ENCODE results near the gene COCH. TPM values are rescaled to one million over a fixed set of nuclear protein-coding genes. Genes with fewer than 3 reads are reported as not detected.

Gene COCH
- total RNA-seq, 1 experiment from 2014 or later = 9.4 TPM

DNA sequence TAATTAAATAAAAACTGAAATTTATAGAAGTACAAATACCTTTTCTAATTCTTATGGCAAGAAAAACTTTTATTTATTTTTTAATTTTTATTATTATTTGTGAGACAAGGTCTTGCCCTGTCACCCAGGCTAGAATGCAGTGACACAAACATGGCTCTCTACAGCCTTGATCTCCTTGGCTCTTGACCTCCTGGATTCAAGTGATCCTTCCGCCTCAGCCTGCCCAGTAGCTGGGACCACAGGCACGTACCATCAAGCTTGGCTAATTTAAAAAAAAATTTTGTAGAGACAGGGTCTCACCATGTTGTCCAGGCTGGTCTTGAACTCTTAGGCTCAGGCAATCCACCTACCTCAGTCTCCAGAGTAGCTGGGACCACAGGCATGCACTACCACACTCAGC is 47.4 kb downstream of the COCH start:
- CTCF ChIA-PET = interaction anchor here (0.6 kb wide), 1 partner anchor 12 kb away, joined by 3 read pairs; no protein-coding TSS in a partner anchor

DNA sequence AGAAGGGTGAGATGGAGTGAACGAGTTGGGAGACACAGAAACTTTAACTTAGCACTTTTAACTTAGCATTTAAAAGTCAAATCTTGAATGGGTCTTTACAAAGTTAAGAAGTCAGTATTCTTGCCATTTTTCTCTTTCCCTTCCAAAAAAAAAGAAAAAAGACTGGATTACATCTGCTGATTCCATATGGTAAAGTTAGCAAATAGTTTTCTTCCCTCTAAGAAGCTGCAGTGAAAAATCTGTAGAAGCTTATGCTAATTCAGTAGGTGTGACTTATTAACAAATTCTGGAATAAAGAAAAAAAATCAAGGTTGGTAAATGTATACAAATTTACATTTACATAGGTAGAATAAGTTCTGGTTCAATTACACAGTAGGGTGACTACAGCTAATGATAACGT is 50.9 kb downstream of the COCH start:
- Mint-ChIP-seq H3K4me3 (no peak overlapping the region), H3K36me3 (no peaks in the 10 kb centered on the region), H3K4me1 (peaks cover 17% of the 10 kb centered on the region), H3K9me3 (no peaks in the 10 kb centered on the region), H3K27ac (no peak overlapping the region), H3K27me3 (ENCODE audit: low read depth) (no peaks in the 10 kb centered on the region)
- CTCF ChIA-PET = interaction anchor here (0.8 kb wide), 1 partner anchor 11 kb away, joined by 3 read pairs; no protein-coding TSS in a partner anchor
- ATAC-seq (no peak), DNase-seq (ENCODE audit: low spot score) (no peak)
- POLR2A ChIA-PET = no interaction called here
- TF ChIP-seq ETV6 (CRISPR knock-in tag; IDR thresholded peaks at IDR 0.05) (no peak), NFE2L1 (CRISPR knock-in tag; IDR thresholded peaks at IDR 0.05) (no peak), ZNF138 (CRISPR knock-in tag; conservative IDR thresholded peaks at IDR 0.05) (no peak)
- TF ChIP-seq, protein P1, sequence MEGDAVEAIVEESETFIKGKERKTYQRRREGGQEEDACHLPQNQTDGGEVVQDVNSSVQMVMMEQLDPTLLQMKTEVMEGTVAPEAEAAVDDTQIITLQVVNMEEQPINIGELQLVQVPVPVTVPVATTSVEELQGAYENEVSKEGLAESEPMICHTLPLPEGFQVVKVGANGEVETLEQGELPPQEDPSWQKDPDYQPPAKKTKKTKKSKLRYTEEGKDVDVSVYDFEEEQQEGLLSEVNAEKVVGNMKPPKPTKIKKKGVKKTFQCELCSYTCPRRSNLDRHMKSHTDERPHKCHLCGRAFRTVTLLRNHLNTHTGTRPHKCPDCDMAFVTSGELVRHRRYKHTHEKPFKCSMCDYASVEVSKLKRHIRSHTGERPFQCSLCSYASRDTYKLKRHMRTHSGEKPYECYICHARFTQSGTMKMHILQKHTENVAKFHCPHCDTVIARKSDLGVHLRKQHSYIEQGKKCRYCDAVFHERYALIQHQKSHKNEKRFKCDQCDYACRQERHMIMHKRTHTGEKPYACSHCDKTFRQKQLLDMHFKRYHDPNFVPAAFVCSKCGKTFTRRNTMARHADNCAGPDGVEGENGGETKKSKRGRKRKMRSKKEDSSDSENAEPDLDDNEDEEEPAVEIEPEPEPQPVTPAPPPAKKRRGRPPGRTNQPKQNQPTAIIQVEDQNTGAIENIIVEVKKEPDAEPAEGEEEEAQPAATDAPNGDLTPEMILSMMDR (IDR thresholded peaks at IDR 0.05) = no peak
- TF ChIP-seq, protein P2, sequence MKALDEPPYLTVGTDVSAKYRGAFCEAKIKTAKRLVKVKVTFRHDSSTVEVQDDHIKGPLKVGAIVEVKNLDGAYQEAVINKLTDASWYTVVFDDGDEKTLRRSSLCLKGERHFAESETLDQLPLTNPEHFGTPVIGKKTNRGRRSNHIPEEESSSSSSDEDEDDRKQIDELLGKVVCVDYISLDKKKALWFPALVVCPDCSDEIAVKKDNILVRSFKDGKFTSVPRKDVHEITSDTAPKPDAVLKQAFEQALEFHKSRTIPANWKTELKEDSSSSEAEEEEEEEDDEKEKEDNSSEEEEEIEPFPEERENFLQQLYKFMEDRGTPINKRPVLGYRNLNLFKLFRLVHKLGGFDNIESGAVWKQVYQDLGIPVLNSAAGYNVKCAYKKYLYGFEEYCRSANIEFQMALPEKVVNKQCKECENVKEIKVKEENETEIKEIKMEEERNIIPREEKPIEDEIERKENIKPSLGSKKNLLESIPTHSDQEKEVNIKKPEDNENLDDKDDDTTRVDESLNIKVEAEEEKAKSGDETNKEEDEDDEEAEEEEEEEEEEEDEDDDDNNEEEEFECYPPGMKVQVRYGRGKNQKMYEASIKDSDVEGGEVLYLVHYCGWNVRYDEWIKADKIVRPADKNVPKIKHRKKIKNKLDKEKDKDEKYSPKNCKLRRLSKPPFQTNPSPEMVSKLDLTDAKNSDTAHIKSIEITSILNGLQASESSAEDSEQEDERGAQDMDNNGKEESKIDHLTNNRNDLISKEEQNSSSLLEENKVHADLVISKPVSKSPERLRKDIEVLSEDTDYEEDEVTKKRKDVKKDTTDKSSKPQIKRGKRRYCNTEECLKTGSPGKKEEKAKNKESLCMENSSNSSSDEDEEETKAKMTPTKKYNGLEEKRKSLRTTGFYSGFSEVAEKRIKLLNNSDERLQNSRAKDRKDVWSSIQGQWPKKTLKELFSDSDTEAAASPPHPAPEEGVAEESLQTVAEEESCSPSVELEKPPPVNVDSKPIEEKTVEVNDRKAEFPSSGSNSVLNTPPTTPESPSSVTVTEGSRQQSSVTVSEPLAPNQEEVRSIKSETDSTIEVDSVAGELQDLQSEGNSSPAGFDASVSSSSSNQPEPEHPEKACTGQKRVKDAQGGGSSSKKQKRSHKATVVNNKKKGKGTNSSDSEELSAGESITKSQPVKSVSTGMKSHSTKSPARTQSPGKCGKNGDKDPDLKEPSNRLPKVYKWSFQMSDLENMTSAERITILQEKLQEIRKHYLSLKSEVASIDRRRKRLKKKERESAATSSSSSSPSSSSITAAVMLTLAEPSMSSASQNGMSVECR (CRISPR knock-in tag; IDR thresholded peaks at IDR 0.05; ENCODE audit: borderline replicate concordance) = no peak
- TF ChIP-seq, protein P3, sequence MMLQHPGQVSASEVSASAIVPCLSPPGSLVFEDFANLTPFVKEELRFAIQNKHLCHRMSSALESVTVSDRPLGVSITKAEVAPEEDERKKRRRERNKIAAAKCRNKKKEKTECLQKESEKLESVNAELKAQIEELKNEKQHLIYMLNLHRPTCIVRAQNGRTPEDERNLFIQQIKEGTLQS (CRISPR knock-in tag; conservative IDR thresholded peaks at IDR 0.05) = no peak

More for the DNA sequence above, 47.4 kb downstream of the COCH start:
- Mint-ChIP-seq H3K27ac (no peak overlapping the region), H3K36me3 (peaks cover 4% of the 10 kb centered on the region), H3K9me3 (no peaks in the 10 kb centered on the region), H3K4me3 (no peak overlapping the region), H3K27me3 (ENCODE audit: low read depth) (no peaks in the 10 kb centered on the region), H3K4me1 (peaks cover 17% of the 10 kb centered on the region)
- DNase-seq (ENCODE audit: low spot score) (no peak), ATAC-seq (no peak)
- POLR2A ChIA-PET = no interaction called here
- TF ChIP-seq IRF2 (CRISPR knock-in tag; IDR thresholded peaks at IDR 0.05; ENCODE audit: borderline replicate concordance, low read depth) = no peak
- no peak for TF ChIP-seq NR2C2 (CRISPR knock-in tag; IDR thresholded peaks at IDR 0.05)
- TF ChIP-seq, protein P4, sequence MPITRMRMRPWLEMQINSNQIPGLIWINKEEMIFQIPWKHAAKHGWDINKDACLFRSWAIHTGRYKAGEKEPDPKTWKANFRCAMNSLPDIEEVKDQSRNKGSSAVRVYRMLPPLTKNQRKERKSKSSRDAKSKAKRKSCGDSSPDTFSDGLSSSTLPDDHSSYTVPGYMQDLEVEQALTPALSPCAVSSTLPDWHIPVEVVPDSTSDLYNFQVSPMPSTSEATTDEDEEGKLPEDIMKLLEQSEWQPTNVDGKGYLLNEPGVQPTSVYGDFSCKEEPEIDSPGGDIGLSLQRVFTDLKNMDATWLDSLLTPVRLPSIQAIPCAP (CRISPR knock-in tag; IDR thresholded peaks at IDR 0.05) = no peak
- TF ChIP-seq, protein P1 (IDR thresholded peaks at IDR 0.05) = no peak
- TF ChIP-seq SMAD4 (CRISPR knock-in tag; IDR thresholded peaks at IDR 0.05) = no peak
- no peak for TF ChIP-seq JUN (CRISPR knock-in tag; IDR thresholded peaks at IDR 0.05)
- TF ChIP-seq OVOL2 (CRISPR knock-in tag; IDR thresholded peaks at IDR 0.05; ENCODE audit: borderline replicate concordance) = no peak
- TF ChIP-seq PRRX2 (CRISPR knock-in tag; IDR thresholded peaks at IDR 0.05) = no peak
- TF ChIP-seq TP53 (CRISPR knock-in tag; IDR thresholded peaks at IDR 0.05) = no peak
- no peak for TF ChIP-seq CREB1 (CRISPR knock-in tag; IDR thresholded peaks at IDR 0.05)
- TF ChIP-seq, protein P5, sequence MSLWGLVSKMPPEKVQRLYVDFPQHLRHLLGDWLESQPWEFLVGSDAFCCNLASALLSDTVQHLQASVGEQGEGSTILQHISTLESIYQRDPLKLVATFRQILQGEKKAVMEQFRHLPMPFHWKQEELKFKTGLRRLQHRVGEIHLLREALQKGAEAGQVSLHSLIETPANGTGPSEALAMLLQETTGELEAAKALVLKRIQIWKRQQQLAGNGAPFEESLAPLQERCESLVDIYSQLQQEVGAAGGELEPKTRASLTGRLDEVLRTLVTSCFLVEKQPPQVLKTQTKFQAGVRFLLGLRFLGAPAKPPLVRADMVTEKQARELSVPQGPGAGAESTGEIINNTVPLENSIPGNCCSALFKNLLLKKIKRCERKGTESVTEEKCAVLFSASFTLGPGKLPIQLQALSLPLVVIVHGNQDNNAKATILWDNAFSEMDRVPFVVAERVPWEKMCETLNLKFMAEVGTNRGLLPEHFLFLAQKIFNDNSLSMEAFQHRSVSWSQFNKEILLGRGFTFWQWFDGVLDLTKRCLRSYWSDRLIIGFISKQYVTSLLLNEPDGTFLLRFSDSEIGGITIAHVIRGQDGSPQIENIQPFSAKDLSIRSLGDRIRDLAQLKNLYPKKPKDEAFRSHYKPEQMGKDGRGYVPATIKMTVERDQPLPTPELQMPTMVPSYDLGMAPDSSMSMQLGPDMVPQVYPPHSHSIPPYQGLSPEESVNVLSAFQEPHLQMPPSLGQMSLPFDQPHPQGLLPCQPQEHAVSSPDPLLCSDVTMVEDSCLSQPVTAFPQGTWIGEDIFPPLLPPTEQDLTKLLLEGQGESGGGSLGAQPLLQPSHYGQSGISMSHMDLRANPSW (CRISPR knock-in tag; conservative IDR thresholded peaks at IDR 0.05; ENCODE audit: low read depth) = no peak
- TF ChIP-seq, protein P6, sequence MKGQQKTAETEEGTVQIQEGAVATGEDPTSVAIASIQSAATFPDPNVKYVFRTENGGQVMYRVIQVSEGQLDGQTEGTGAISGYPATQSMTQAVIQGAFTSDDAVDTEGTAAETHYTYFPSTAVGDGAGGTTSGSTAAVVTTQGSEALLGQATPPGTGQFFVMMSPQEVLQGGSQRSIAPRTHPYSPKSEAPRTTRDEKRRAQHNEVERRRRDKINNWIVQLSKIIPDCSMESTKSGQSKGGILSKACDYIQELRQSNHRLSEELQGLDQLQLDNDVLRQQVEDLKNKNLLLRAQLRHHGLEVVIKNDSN (CRISPR knock-in tag; IDR thresholded peaks at IDR 0.05) = no peak
- TF ChIP-seq, protein P7, sequence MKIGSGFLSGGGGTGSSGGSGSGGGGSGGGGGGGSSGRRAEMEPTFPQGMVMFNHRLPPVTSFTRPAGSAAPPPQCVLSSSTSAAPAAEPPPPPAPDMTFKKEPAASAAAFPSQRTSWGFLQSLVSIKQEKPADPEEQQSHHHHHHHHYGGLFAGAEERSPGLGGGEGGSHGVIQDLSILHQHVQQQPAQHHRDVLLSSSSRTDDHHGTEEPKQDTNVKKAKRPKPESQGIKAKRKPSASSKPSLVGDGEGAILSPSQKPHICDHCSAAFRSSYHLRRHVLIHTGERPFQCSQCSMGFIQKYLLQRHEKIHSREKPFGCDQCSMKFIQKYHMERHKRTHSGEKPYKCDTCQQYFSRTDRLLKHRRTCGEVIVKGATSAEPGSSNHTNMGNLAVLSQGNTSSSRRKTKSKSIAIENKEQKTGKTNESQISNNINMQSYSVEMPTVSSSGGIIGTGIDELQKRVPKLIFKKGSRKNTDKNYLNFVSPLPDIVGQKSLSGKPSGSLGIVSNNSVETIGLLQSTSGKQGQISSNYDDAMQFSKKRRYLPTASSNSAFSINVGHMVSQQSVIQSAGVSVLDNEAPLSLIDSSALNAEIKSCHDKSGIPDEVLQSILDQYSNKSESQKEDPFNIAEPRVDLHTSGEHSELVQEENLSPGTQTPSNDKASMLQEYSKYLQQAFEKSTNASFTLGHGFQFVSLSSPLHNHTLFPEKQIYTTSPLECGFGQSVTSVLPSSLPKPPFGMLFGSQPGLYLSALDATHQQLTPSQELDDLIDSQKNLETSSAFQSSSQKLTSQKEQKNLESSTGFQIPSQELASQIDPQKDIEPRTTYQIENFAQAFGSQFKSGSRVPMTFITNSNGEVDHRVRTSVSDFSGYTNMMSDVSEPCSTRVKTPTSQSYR (CRISPR knock-in tag; IDR thresholded peaks at IDR 0.05) = no peak

Data from WTC11 (cell line).